ENCODE results near the gene PIGQ. TPM values are rescaled to one million over a fixed set of nuclear protein-coding genes. Genes with fewer than 3 reads are reported as not detected.

Gene PIGQ
- total and polyA plus RNA-seq, 2 donors = 14.4 to 65.4 TPM

DNA sequence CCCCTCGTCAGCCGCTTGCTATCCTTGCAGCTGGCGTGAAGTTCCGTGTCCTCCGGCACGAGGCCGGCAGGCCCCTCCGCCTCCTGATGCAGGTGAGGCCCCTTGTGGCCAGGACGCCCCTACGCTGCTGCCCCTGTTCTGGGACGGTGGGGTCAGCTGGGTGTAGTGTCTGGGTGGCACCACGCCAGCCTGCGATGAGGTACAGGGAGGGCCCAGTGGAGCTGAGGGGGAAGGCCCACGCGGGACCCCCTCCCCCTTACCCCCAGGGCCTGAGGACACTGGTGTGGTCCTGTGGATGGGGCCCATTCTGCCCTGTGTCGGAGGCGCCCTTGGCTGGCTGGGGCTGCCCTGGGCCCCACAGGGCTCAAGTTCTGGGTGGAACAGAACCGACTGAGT lies 12.4 kb downstream of the PIGQ start:
- H3K36me3 ChIP-seq (ENCODE audit: control insufficient read depth in 2 of 2, insufficient read depth in 2 of 2, low read length in 1 of 2) = peaks cover 4 to 27% of the 10 kb centered on the region in 2 donors
- no peak overlapping the region for H3K4me3 ChIP-seq (ENCODE audit: low read length in 2 of 2)
- no peak overlapping the region for H3K27ac ChIP-seq (ENCODE audit: low read depth in 1 of 2, low read length in 1 of 2)
- no peak for DNase-seq (ENCODE audit: low read depth in 6 of 9, low spot score in 9 of 9)
- peaks cover 0 to 4% of the 10 kb centered on the region in 2 donors for H3K27me3 ChIP-seq (ENCODE audit: control insufficient read depth in 2 of 2, insufficient read depth in 1 of 2, low read length in 1 of 2)
- 98% methylated on average over 18 of the region's 18 CpGs for whole genome bisulfite sequencing
- H3K9me3 ChIP-seq (ENCODE audit: control insufficient read depth in 2 of 2, insufficient read depth in 1 of 2, low read length in 1 of 2) = no peaks in the 10 kb centered on the region
- peaks cover 2 to 13% of the 10 kb centered on the region in 2 donors for H3K4me1 ChIP-seq (ENCODE audit: control insufficient read depth in 2 of 2, insufficient read depth in 2 of 2, low read length in 2 of 2)

- no peak for DNase-seq (ENCODE audit: low read depth in 6 of 9, low spot score in 9 of 9)
- WGBS = 97% methylated on average over 21 of the region's 21 CpGs
- no peaks in the 10 kb centered on the region for H3K9me3 ChIP-seq (ENCODE audit: control insufficient read depth in 2 of 2, insufficient read depth in 1 of 2, low read length in 1 of 2)
- peaks cover 0 to 4% of the 10 kb centered on the region in 2 donors for H3K27me3 ChIP-seq (ENCODE audit: control insufficient read depth in 2 of 2, insufficient read depth in 1 of 2, low read length in 1 of 2)
- H3K4me1 ChIP-seq (ENCODE audit: control insufficient read depth in 2 of 2, insufficient read depth in 2 of 2, low read length in 2 of 2) = peaks cover 4 to 18% of the 10 kb centered on the region in 2 donors
- H3K4me3 ChIP-seq (ENCODE audit: low read length in 2 of 2) = no peak overlapping the region
- no peak overlapping the region for H3K27ac ChIP-seq (ENCODE audit: low read depth in 1 of 2, low read length in 1 of 2)
- H3K36me3 ChIP-seq (ENCODE audit: control insufficient read depth in 2 of 2, insufficient read depth in 2 of 2, low read length in 1 of 2) = peaks cover 4 to 27% of the 10 kb centered on the region in 2 donors
Observed at GRCh38 chr16:582614-583331, 13.0 kb downstream of the PIGQ start.

DNA sequence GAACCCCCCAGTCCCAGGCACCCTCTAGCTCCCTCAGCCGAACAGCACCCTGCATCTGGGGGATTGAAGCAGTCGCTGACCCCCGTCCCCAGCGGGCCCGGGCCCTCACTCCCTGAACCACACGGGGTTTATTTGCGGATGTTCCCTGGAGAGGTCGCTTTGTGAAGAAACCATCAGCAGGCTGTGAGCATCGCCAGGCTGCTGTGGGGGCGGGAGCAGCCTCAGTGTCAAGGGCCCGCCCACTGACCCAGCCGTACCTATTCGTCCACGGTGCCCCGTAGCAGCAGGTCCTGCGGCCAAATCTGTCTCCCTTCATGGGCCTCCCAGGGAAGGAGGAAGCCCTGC lies 13.7 kb downstream of the PIGQ start:
- DNase-seq (ENCODE audit: low read depth in 6 of 9, low spot score in 9 of 9) = no peak
- H3K27ac ChIP-seq (ENCODE audit: low read depth in 1 of 2, low read length in 1 of 2) = no peak overlapping the region
- peaks cover 4 to 27% of the 10 kb centered on the region in 2 donors for H3K36me3 ChIP-seq (ENCODE audit: control insufficient read depth in 2 of 2, insufficient read depth in 2 of 2, low read length in 1 of 2)
- no peak overlapping the region for H3K4me3 ChIP-seq (ENCODE audit: low read length in 2 of 2)
- H3K4me1 ChIP-seq (ENCODE audit: control insufficient read depth in 2 of 2, insufficient read depth in 2 of 2, low read length in 2 of 2) = peaks cover 11 to 25% of the 10 kb centered on the region in 2 donors
- WGBS = 94% methylated on average over 16 of the region's 16 CpGs
- H3K9me3 ChIP-seq (ENCODE audit: control insufficient read depth in 2 of 2, insufficient read depth in 1 of 2, low read length in 1 of 2) = no peaks in the 10 kb centered on the region
- peaks cover 0 to 4% of the 10 kb centered on the region in 2 donors for H3K27me3 ChIP-seq (ENCODE audit: control insufficient read depth in 2 of 2, insufficient read depth in 1 of 2, low read length in 1 of 2)

- DNase-seq (ENCODE audit: low read depth in 6 of 9, low spot score in 9 of 9) = no peak
- Histone ChIP-seq H3K4me1 (ENCODE audit: control insufficient read depth in 2 of 2, insufficient read depth in 2 of 2, low read length in 2 of 2) (peaks cover 11 to 27% of the 10 kb centered on the region in 2 donors), H3K36me3 (ENCODE audit: control insufficient read depth in 2 of 2, insufficient read depth in 2 of 2, low read length in 1 of 2) (peaks cover 4 to 27% of the 10 kb centered on the region in 2 donors), H3K27ac (ENCODE audit: low read depth in 1 of 2, low read length in 1 of 2) (no peak overlapping the region), H3K27me3 (ENCODE audit: control insufficient read depth in 2 of 2, insufficient read depth in 1 of 2, low read length in 1 of 2) (peaks cover 0 to 4% of the 10 kb centered on the region in 2 donors), H3K4me3 (ENCODE audit: low read length in 2 of 2) (no peak overlapping the region), H3K9me3 (ENCODE audit: control insufficient read depth in 2 of 2, insufficient read depth in 1 of 2, low read length in 1 of 2) (no peaks in the 10 kb centered on the region)
- WGBS = 94% methylated on average over 38 of the region's 38 CpGs
Observed at GRCh38 chr16:583815-584591, 14.2 kb downstream of the PIGQ start.

- Histone ChIP-seq H3K36me3 (ENCODE audit: control insufficient read depth in 2 of 2, insufficient read depth in 2 of 2, low read length in 1 of 2) (peaks cover 4 to 22% of the 10 kb centered on the region in 2 donors), H3K4me1 (ENCODE audit: control insufficient read depth in 2 of 2, insufficient read depth in 2 of 2, low read length in 2 of 2) (peaks cover 8 to 24% of the 10 kb centered on the region in 2 donors), H3K27me3 (ENCODE audit: control insufficient read depth in 2 of 2, insufficient read depth in 1 of 2, low read length in 1 of 2) (peaks cover 0 to 4% of the 10 kb centered on the region in 2 donors), H3K9me3 (ENCODE audit: control insufficient read depth in 2 of 2, insufficient read depth in 1 of 2, low read length in 1 of 2) (peaks cover 0 to under 1% of the 10 kb centered on the region in 2 donors), H3K4me3 (ENCODE audit: low read length in 2 of 2) (no peak overlapping the region), H3K27ac (ENCODE audit: low read depth in 1 of 2, low read length in 1 of 2) (no peak overlapping the region)
- DNase-seq (ENCODE audit: low read depth in 6 of 9, low spot score in 9 of 9) = peak in 1 of 9 donors; percentile 31
- 41% methylated on average over 10 of the region's 10 CpGs for WGBS
Observed at GRCh38 chr16:585351-585750, 15.6 kb downstream of the PIGQ start.

DNA sequence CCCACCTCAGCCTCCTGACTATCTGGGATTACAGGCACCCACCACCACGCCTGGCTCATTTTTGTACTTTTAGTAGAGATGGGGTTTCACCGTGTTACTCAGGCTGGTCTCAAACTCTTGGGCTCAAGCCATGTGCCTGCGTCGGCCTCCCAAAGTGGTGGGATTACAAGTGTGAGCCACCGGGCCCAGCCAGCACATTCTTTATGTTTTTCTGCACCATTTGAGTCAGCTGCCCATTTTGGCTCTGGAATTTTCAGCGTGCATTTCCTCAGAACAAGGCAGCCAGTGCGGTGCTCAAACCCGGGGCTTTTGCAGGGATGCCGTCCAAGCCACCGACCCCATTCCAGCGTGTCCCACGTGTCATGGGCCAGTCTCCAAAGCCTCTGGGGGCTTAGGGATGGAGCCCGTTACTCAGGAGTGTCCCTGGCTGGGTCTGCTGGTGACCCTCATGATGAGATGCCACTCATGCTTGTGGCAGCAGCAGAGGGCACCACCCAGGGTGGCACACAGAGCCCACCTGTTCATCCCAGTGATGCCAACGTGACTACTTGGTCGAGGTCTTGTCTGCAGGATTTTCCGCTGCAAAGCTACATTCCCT lies 16.4 kb downstream of the PIGQ start:
- DNase-seq (ENCODE audit: low read depth in 6 of 9, low spot score in 9 of 9) = no peak
- WGBS = 77% methylated on average over 16 of the region's 16 CpGs
- H3K9me3 ChIP-seq (ENCODE audit: control insufficient read depth in 2 of 2, insufficient read depth in 1 of 2, low read length in 1 of 2) = peaks cover 0 to 3% of the 10 kb centered on the region in 2 donors
- H3K4me3 ChIP-seq (ENCODE audit: low read length in 2 of 2) = no peak overlapping the region
- no peak overlapping the region for H3K27ac ChIP-seq (ENCODE audit: low read depth in 1 of 2, low read length in 1 of 2)
- peaks cover 14 to 31% of the 10 kb centered on the region in 2 donors for H3K4me1 ChIP-seq (ENCODE audit: control insufficient read depth in 2 of 2, insufficient read depth in 2 of 2, low read length in 2 of 2)
- H3K36me3 ChIP-seq (ENCODE audit: control insufficient read depth in 2 of 2, insufficient read depth in 2 of 2, low read length in 1 of 2) = peaks cover 0 to 14% of the 10 kb centered on the region in 2 donors
- H3K27me3 ChIP-seq (ENCODE audit: control insufficient read depth in 2 of 2, insufficient read depth in 1 of 2, low read length in 1 of 2) = peaks cover 0 to 4% of the 10 kb centered on the region in 2 donors

- Histone ChIP-seq H3K9me3 (ENCODE audit: control insufficient read depth in 2 of 2, insufficient read depth in 1 of 2, low read length in 1 of 2) (peaks cover 0 to 3% of the 10 kb centered on the region in 2 donors), H3K36me3 (ENCODE audit: control insufficient read depth in 2 of 2, insufficient read depth in 2 of 2, low read length in 1 of 2) (peaks cover 0 to 13% of the 10 kb centered on the region in 2 donors), H3K4me3 (ENCODE audit: low read length in 2 of 2) (peak overlapping the region in 1 of 2 donors; percentile 15), H3K27ac (ENCODE audit: low read depth in 1 of 2, low read length in 1 of 2) (no peak overlapping the region), H3K27me3 (ENCODE audit: control insufficient read depth in 2 of 2, insufficient read depth in 1 of 2, low read length in 1 of 2) (peaks cover 0 to 4% of the 10 kb centered on the region in 2 donors), H3K4me1 (ENCODE audit: control insufficient read depth in 2 of 2, insufficient read depth in 2 of 2, low read length in 2 of 2) (peaks cover 19 to 36% of the 10 kb centered on the region in 2 donors)
- no peak for DNase-seq (ENCODE audit: low read depth in 6 of 9, low spot score in 9 of 9)
- WGBS = 96% methylated on average over 14 of the region's 14 CpGs
Observed at GRCh38 chr16:586645-587590, 17.1 kb downstream of the PIGQ start.

- peak in 3 of 9 donors; percentile 51 to 76 (median 59) for DNase-seq (ENCODE audit: low read depth in 6 of 9, low spot score in 9 of 9)
- H3K36me3 ChIP-seq (ENCODE audit: control insufficient read depth in 2 of 2, insufficient read depth in 2 of 2, low read length in 1 of 2) = peaks cover 10 to 13% of the 10 kb centered on the region in 2 donors
- peak overlapping the region; percentile 75 for H3K4me3 ChIP-seq (ENCODE audit: low read length in 2 of 2)
- under 1% methylated on average over 21 of the region's 21 CpGs for WGBS
- H3K4me1 ChIP-seq (ENCODE audit: control insufficient read depth in 2 of 2, insufficient read depth in 2 of 2, low read length in 2 of 2) = peaks cover 23 to 52% of the 10 kb centered on the region in 2 donors
- H3K9me3 ChIP-seq (ENCODE audit: control insufficient read depth in 2 of 2, insufficient read depth in 1 of 2, low read length in 1 of 2) = peaks cover 0 to 3% of the 10 kb centered on the region in 2 donors
- peaks cover 0 to 4% of the 10 kb centered on the region in 2 donors for H3K27me3 ChIP-seq (ENCODE audit: control insufficient read depth in 2 of 2, insufficient read depth in 1 of 2, low read length in 1 of 2)
- peak overlapping the region; percentile 99 for H3K27ac ChIP-seq (ENCODE audit: low read depth in 1 of 2, low read length in 1 of 2)
Observed at GRCh38 chr16:588639-588888, 18.8 kb downstream of the PIGQ start.

All from thymus (tissue), 11 donors.